Keratinocyte (primary cell): ENCODE data around the gene SMCHD1.

Source experiments
- EZH2 ChIP-seq: IDR thresholded peaks from one replicate; pipeline ENCODE4 v1.6.1; 2012; ENCODE audit warnings: inconsistent platforms, mild to moderate bottlenecking, low read length, moderate library complexity
- TF ChIP-seq, protein P1 (sequence below), 3 experiments: IDR thresholded peaks in 1 of 3; conservative IDR thresholded peaks in 1 of 3; optimal IDR thresholded peaks in 1 of 3; 2 replicates in 2 of 3; 3 replicates in 1 of 3; pipeline versions ENCODE3 to v1.5.1; 2011; ENCODE audit warnings: low read length in 3 of 3, mild to moderate bottlenecking in 3 of 3, moderate library complexity in 2 of 3, control low read depth in 1 of 3, inconsistent platforms in 1 of 3; ENCODE audit not compliant: insufficient read depth in 2 of 3; ENCODE audit errors: extremely low read depth in 1 of 3

DNA sequence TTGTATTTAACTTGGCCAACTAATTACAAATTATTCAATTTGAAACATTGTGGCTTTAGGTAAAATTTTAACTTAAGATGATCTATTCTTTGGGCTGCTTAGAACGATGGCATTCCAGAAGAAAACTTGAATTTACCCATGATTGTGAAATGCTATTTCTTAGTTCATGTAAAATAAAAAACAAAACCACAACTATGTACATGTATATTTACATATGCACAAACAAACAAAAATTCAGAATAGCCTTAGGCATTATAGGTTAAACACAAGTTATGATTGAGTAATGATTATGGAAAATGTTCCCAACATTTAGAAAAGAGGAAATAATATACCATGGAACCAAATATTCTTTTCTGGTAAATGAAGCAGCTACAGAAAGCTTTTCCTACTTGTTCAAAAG lies 3.5 kb upstream of the SMCHD1 start:
- no peak for TF ChIP-seq EZH2
- TF ChIP-seq, protein P1, sequence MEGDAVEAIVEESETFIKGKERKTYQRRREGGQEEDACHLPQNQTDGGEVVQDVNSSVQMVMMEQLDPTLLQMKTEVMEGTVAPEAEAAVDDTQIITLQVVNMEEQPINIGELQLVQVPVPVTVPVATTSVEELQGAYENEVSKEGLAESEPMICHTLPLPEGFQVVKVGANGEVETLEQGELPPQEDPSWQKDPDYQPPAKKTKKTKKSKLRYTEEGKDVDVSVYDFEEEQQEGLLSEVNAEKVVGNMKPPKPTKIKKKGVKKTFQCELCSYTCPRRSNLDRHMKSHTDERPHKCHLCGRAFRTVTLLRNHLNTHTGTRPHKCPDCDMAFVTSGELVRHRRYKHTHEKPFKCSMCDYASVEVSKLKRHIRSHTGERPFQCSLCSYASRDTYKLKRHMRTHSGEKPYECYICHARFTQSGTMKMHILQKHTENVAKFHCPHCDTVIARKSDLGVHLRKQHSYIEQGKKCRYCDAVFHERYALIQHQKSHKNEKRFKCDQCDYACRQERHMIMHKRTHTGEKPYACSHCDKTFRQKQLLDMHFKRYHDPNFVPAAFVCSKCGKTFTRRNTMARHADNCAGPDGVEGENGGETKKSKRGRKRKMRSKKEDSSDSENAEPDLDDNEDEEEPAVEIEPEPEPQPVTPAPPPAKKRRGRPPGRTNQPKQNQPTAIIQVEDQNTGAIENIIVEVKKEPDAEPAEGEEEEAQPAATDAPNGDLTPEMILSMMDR (optimal IDR thresholded peaks at IDR 0.05 in 1 of 3, IDR thresholded peaks at IDR 0.05 in 1 of 3, conservative IDR thresholded peaks at IDR 0.05 in 1 of 3; ENCODE audit: extremely low read depth in 1 of 3, insufficient read depth in 2 of 3, low read length in 3 of 3): no peak
